IMR-90 (cell line): ENCODE data around the gene OSER1. TPM values are rescaled to one million over a fixed set of nuclear protein-coding genes. Genes with fewer than 3 reads are reported as not detected.

Experiments
- ATAC-seq: fragments of 200-7000 bp; cut with Tn5 transposase; 2 replicates; pipeline ENCODE4 v1.9.1; 2020; ENCODE audit warnings: low read depth, mild to moderate bottlenecking, moderate library complexity
- BruUV-seq: library from RNA; stranded (reverse); fragments of 400-500 nt; replicated peaks from 2 replicates; lab custom pipeline; 2021; lab: Mats Ljungman, UMichigan
- CTCF ChIA-PET: fragments of 300-600 bp; formaldehyde crosslinking; extraction: SDS; loops from one replicate; lab custom pipeline; 2021; ENCODE audit warnings: antibody characterized with exemption; lab: Yijun Ruan, JAX
- POLR2A ChIA-PET: fragments of 300-600 bp; sonication (Branson Sonifier 250); formaldehyde crosslinking; loops from one replicate; lab custom pipeline; 2022; ENCODE audit warnings: antibody characterized with exemption; ENCODE audit not compliant: unreplicated experiment; lab: Charles Lee
- DNase-seq: peaks from one replicate; pipeline ENCODE4 v3.0.0; 2013
- H2AFZ ChIP-seq: replicated peaks from 2 replicates; pipeline ENCODE3; 2013; ENCODE audit warnings: low read length, mild to moderate bottlenecking; ENCODE audit not compliant: poor library complexity
- H2AK5ac ChIP-seq: 2 replicates; pipeline ENCODE4 v1.6.1; 2013; ENCODE audit warnings: low read depth, low read length, inconsistent platforms
- H2AK9ac ChIP-seq: replicated peaks from 2 replicates; pipeline ENCODE3; 2013; ENCODE audit warnings: mild to moderate bottlenecking, low read depth, low read length, moderate library complexity; ENCODE audit not compliant: poor library complexity
- H2BK120ac ChIP-seq: 2 replicates; pipeline ENCODE4 v1.6.1; 2013; ENCODE audit warnings: low read depth, low read length, inconsistent platforms
- H2BK15ac ChIP-seq: 3 replicates; pipeline ENCODE4 v1.6.1; 2013; ENCODE audit warnings: low read depth, low read length, inconsistent platforms
- H2BK20ac ChIP-seq: 2 replicates; pipeline ENCODE4 v1.6.1; 2013; ENCODE audit warnings: low read depth, mild to moderate bottlenecking, inconsistent platforms, low read length, moderate library complexity
- H2BK5ac ChIP-seq: 2 replicates; pipeline ENCODE4 v1.6.1; 2013; ENCODE audit warnings: mild to moderate bottlenecking, low read depth, low read length, inconsistent platforms; ENCODE audit not compliant: poor library complexity, severe bottlenecking
- H3K14ac ChIP-seq: replicated peaks from 2 replicates; pipeline ENCODE4 v1.6.1; 2013; ENCODE audit warnings: low read depth, low read length, inconsistent platforms
- H3K18ac ChIP-seq: 2 replicates; pipeline ENCODE4 v1.6.1; 2013; ENCODE audit warnings: low read depth, low read length, control low read depth
- H3K23ac ChIP-seq: 2 replicates; pipeline ENCODE4 v1.6.1; 2013; ENCODE audit warnings: low read depth, low read length, inconsistent platforms
- H3K27ac ChIP-seq: 2 replicates; pipeline ENCODE4 v1.5.1; 2013; ENCODE audit warnings: mild to moderate bottlenecking, control low read depth, low read length; ENCODE audit not compliant: insufficient read depth
- H3K27me3 ChIP-seq: 2 replicates; pipeline ENCODE4 v1.6.1; 2013; ENCODE audit warnings: low read length; ENCODE audit not compliant: control insufficient read depth, insufficient read depth
- H3K36me3 ChIP-seq: 2 replicates; pipeline ENCODE4 v1.6.1; 2013; ENCODE audit warnings: low read length, mixed read lengths; ENCODE audit not compliant: control insufficient read depth, insufficient read depth
- H3K4ac ChIP-seq: 2 replicates; pipeline ENCODE4 v1.6.1; 2013; ENCODE audit warnings: low read depth, low read length, inconsistent platforms
- H3K4me1 ChIP-seq: 2 replicates; pipeline ENCODE4 v1.6.1; 2013; ENCODE audit warnings: low read length, mixed read lengths; ENCODE audit not compliant: control insufficient read depth, insufficient read depth
- H3K4me2 ChIP-seq: 2 replicates; pipeline ENCODE4 v1.6.1; 2013; ENCODE audit warnings: low read depth, mild to moderate bottlenecking, control low read depth, low read length, moderate library complexity
- H3K4me3 ChIP-seq: 2 replicates; pipeline ENCODE4 v1.5.1; 2013; ENCODE audit warnings: low read depth, mild to moderate bottlenecking, control low read depth, low read length, moderate library complexity; ENCODE audit not compliant: insufficient read depth
- H3K56ac ChIP-seq: 2 replicates; pipeline ENCODE4 v1.6.1; 2013; ENCODE audit warnings: low read length, inconsistent platforms; ENCODE audit not compliant: insufficient read depth; ENCODE audit errors: extremely low read depth
- H3K79me1 ChIP-seq, 2 experiments: 2 replicates each; pipeline ENCODE4 v1.6.1; 2013; ENCODE audit warnings: low read length in 2 of 2, inconsistent platforms in 1 of 2, low read depth in 1 of 2
- H3K9ac ChIP-seq: 2 replicates; pipeline ENCODE4 v1.6.1; 2013; ENCODE audit warnings: low read depth, low read length, control low read depth
- H3K9me1 ChIP-seq: 2 replicates; pipeline ENCODE4 v1.6.1; 2013; ENCODE audit warnings: low read length, inconsistent platforms; ENCODE audit not compliant: insufficient read depth
- H3K9me3 ChIP-seq: 2 replicates; pipeline ENCODE4 v1.6.1; 2013; ENCODE audit warnings: low read length; ENCODE audit not compliant: control insufficient read depth, insufficient read depth
- H4K20me1 ChIP-seq: 2 replicates; pipeline ENCODE4 v1.6.1; 2013; ENCODE audit warnings: low read length, inconsistent platforms; ENCODE audit not compliant: insufficient read depth
- H4K5ac ChIP-seq: 2 replicates; pipeline ENCODE4 v1.6.1; 2013; ENCODE audit warnings: mild to moderate bottlenecking, low read depth, low read length, control low read depth
- H4K8ac ChIP-seq, 2 experiments: 2 replicates each; pipeline ENCODE4 v1.6.1; 2013; ENCODE audit warnings: low read depth in 2 of 2, low read length in 2 of 2, control low read depth in 1 of 2, inconsistent platforms in 1 of 2
- H4K91ac ChIP-seq: 2 replicates; pipeline ENCODE4 v1.6.1; 2013; ENCODE audit warnings: low read depth, low read length, inconsistent platforms; ENCODE audit not compliant: insufficient read depth
- CEBPB ChIP-seq: IDR thresholded peaks from 2 replicates; pipeline ENCODE4 v1.6.1; 2012; ENCODE audit warnings: low read depth, low read length, improper control_type of control experiment
- CHD1 ChIP-seq: IDR thresholded peaks from 2 replicates; pipeline ENCODE4 v1.6.1; 2012; ENCODE audit warnings: low read depth, low read length, improper control_type of control experiment
- POLR2A ChIP-seq: IDR thresholded peaks from 2 replicates; pipeline ENCODE4 v1.6.1; 2012; ENCODE audit warnings: mild to moderate bottlenecking, low read depth, low read length
- RAD21 ChIP-seq: IDR thresholded peaks from 2 replicates; pipeline ENCODE4 v1.6.1; 2012; ENCODE audit warnings: low read length, improper control_type of control experiment
- WGBS, 2 experiments: methylation state at CpG; one replicate each; pipeline versions ENCODE4 v1.1.5 to v1.1.7; 2013; ENCODE audit warnings: missing lambda C conversion rate in 2 of 2; ENCODE audit not compliant: insufficient read length in 1 of 2; ENCODE audit errors: extremely low coverage in 2 of 2; 5-methylcytosine and 5-hydroxymethylcytosine counted together
- dilution Hi-C: fragments of 300-500 bp; cut with HindIII; formaldehyde crosslinking; loops from one replicate; pipeline ENCODE4 v1.14.3; 2018; ENCODE audit warnings: low sequenced_read_pairs; ENCODE audit not compliant: unreplicated experiment
- in situ Hi-C: fragments of 300-500 bp; cut with MboI; formaldehyde crosslinking; loops from 3 replicates; pipeline ENCODE4 v1.14.3; 2019; ENCODE audit warnings: low sequenced_read_pairs, inconsistent platforms, mixed read lengths
- intact Hi-C: fragments of 100-400 bp; cut with micrococcal nuclease; formaldehyde crosslinking; loops from 2 replicates; pipeline ENCODE4 v1.10.0; 2022
- polyA plus RNA-seq, 3 experiments: library from polyadenylated mRNA; depleted of rRNA; stranded (reverse); fragments of >200 nt; gene quantifications; 2 replicates each; pipeline ENCODE4 v1.2.3, GENCODE V29; 2012; ENCODE audit warnings: low replicate concordance in 1 of 3
- total RNA-seq: library from RNA; depleted of rRNA; stranded (reverse); fragments of >200 nt; gene quantifications from 2 replicates; pipeline ENCODE4 v1.2.3, GENCODE V29; 2012

The OSER1 gene
- total and polyA plus RNA-seq, 2 of the 4 experiments (the other 2 are of a cell fraction) = 32.6 to 70.6 TPM

DNA sequence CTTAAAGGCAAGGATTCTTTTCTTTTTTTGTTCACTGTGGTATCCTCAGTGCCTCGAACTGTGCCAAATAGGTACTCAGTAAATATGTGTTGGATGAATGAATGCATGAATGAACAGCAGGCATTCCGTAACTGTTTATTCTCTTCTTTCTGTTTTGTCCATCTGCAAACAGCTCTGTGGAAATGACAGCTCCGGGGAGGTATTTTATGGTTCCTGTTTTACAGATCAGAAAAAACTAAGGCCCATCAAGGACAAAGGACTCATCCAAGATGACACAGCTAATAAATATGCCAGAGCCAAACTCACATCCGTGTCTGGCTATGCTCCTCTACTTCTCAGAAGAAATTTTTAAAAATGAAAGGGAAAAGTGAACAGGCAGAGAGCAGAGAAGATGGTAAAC, 44.6 kb downstream of the OSER1 start:
- Histone ChIP-seq H3K23ac (peak overlapping the region; percentile 56; the same call in 1 of the 2 replicates), H2BK20ac (peak overlapping the region; percentile 75), H3K9me3 (no peaks in the 10 kb centered on the region), H3K9ac (peak overlapping the region; percentile 42; the same call in 1 of the 2 replicates), H2BK120ac (peak overlapping the region; percentile 76), H3K14ac (peak overlapping the region; percentile 68), H4K8ac (peak overlapping the region; percentile 26 to 71; a peak in 3 of 4 replicates), H4K20me1 (no peaks in the 10 kb centered on the region), H3K27me3 (peaks cover 2% of the 10 kb centered on the region; the same call in 1 of the 2 replicates), H3K4me3 (no peak overlapping the region; the same call in 1 of the 2 replicates), H4K91ac (peak overlapping the region; percentile 78), H2BK15ac (peak overlapping the region; percentile 48; the same call in 2 of the 3 replicates), H3K56ac (peak overlapping the region; percentile 47), H3K36me3 (no peaks in the 10 kb centered on the region), H3K4ac (peak overlapping the region; percentile 75), H3K9me1 (peaks cover 14% of the 10 kb centered on the region), H2AK5ac (peak overlapping the region; percentile 86; the same call in 1 of the 2 replicates), H2AK9ac (peak overlapping the region; percentile 11), H2BK5ac (peak overlapping the region; percentile 51), H2AFZ (peak overlapping the region; percentile 38), H3K4me2 (peak overlapping the region; percentile 69; the same call in 1 of the 2 replicates), H4K5ac (peak overlapping the region; percentile 9; the same call in 1 of the 2 replicates), H3K18ac (peak overlapping the region; percentile 48; the same call in 1 of the 2 replicates), H3K4me1 (peaks cover 10% of the 10 kb centered on the region), H3K79me1 (peaks cover 0 to 5% of the 10 kb centered on the region in 2 experiments; a peak in 2 of 4 replicates), H3K27ac (peak overlapping the region; percentile 39; the same call in 1 of the 2 replicates)
- dilution Hi-C loops = no loop called here
- intact Hi-C loops = no loop called here
- ChIA-PET POLR2A (interaction anchor here (0.6 to 1.0 kb wide), 2 partner anchors 11 to 20 kb away, joined by 3 to 5 read pairs; no protein-coding TSS in a partner anchor), CTCF (interaction anchor here (0.6 to 1.1 kb wide), 2 partner anchors 29 to 575 kb away, joined by 3 read pairs; partner anchors contain the start of gene IFT52)
- no TSS peak for BruUV-seq
- in situ Hi-C loops = no loop called here
- no CpG with 5 or more reads among the region's 4 CpGs for WGBS, 2 experiments
- TF ChIP-seq CHD1 (no peak), CEBPB (no peak), RAD21 (no peak), POLR2A (no peak)
- ATAC-seq (peak; percentile 68), DNase-seq (peak; percentile 36)
